Measurements from ENCODE around the gene AK2.

The AK2 gene

DNA sequence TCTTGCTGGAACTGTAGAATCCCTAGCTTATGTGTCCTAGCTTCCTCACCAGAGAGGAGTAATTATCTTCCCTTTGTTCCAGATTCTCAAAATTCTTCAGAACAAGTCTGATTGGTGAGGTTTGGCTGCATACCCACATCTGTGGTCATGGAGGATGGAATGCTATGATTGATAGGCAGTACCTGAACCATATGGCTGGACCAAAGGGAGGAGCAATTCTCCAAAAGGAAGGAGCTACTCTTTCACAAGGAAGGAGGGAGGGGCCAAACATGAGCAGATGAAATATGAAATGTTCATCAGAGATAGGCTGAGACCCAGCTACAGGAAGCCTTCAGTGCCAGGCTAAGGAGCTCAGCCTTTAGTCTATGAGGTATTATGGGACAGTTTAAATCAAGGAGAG, 67.1 kb downstream of the AK2 start:
- DNase-seq, result no peak

DNA sequence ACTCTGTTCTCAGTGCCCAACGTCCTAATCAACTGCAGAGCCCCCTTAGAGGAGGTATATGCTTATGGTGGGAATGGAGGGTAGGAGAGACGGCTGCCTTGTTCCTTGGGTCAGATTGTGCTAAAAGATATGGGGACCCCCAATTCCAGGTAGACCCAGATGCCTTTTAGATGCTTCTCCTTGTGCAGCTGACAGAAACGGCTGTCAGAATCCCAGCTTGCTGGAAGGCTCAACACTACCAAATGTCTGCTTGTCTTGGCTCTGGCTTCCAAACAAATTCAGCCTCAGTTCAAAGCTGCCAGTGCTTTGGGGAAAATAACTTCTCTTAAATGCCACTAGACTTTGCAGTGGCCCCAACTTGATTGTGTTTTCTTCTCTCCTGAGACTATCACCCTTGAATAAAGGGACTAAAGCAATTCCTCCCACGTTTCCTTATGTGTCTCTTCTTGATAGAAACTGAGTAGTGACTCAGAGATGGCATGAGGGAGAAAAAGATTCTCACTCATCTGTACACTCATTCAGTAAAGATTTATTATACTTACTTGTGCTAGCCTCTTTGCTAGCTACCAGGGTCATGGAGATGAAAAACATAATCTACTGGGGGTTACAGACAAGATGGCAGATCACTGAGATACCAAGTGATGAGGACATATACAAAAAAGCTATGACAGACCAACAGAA, 68.7 kb downstream of the AK2 start:
- DNase-seq, result no peak

DNA sequence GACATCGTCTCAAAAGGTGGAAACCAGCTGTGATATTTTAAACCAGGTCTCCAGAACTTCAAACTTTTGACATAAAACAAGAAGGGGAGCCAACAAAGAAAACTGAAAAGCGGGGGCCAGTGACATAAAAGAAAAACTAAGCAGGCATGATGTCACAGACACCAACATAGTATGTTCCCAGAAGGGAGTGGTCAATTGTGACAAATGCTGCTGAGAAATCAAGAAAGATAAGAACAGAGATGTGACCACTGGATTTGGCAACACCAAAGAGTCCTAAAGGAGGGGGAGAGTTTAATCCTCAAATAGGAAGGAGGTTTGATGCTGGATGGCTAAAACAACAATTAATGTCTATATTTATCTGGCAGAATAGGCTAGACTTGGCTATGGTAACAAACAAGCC, 69.8 kb downstream of the AK2 start:
- no peak for DNase-seq

DNA sequence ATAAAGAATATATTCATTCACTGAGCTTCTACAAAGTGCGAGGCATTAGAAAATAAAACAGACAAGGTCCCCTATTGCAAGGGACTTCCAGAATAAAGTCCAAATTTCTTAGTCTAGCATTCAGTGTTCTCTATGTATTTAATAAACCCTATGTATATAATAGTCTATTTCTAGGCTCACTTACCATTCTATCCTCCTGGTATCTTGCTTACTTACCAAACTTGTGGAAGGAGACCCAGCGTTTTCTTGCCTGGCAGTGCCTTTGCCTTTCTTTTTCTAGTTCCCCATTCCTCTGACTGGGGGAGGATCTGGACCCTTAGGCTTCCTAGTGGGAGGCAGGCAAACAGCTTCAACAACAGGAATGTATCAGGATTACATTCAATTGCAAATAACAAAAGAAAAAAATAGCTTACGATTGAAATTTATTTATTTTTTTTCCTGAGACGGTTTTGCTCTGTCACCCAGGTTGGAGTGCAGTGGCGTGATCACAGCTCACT, 71.4 kb downstream of the AK2 start:
- DNase-seq, result no peak

DNA sequence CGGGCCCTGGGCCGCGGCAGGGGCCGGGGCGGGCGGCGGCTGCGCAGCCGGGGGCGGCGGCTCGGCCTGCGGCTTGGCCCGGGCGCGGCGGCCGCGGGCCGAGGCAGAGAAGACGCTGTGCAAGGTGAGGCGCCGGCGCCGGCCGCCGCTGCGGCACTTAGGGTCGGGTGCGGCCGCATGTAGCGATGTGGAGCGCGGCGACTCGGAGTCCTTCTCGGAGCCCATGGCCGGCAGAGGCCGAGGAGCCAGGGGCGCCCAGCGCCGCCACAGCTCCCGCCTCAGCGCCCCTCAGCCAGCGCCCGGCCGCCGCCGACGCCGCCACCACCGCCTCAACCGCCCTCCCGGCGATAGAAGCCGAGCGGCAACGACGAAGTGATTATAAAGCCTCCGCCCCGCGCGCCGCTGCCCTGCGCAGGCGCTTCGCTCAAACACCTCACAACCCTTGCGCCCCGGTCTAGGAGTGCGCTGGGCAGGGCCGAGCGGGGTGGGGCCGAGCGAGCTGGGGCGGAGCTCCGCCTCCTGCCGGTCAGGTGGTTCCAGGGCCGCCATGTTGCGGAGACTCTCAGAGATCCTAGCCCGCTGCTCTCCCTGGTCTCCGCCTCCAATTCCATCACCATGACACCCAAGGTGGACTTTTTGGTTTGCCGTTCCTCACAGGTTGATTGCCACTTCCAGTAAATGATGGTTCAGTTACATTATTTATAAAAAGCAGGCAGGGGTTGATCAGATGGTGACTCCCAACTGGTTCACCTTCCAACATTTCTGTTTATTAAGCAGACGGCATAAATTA, 72.0 kb downstream of the AK2 start, which contains the start of gene RNF19B:
Gene RNF19B (minus strand): TSS at position 349 of the 790 bp plus-strand sequence. CDS start 124 bp downstream, at position 225.
- peak; percentile 96 for DNase-seq

DNA sequence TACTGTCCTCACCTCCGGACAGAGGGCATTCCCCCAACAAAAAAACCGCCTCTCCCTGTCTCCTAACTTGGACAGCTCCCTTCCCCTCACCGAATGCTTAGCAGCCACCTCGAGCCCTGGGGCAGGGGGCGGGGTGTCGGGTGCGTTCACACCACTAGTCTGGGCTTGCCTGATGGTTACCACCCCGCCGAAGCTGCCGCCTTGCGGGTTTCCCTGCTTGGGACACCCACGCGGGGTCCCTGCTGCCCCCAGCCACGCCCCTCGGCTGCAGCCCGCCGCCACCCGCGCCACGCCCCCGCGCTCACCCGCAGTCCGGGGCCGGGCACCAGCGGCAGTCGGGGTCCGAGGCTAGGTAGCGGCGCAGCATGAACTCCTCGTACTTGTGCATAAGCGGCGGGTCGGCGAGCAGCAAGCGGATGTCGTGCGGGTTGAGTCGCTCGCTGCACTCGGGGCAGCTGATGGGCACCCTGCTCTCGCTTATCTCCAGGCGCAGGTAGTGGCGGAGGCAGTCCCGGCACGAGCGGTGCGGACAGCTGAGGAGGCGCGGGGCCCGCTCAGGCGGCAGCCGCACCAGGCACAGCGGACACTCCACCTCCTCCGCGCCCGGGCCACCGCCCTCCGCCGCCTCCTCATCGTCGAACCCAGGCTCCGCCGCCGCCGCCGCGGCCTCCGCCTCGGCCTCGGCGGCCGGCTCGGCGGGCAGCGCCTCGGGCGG, 72.8 kb downstream of the AK2 start:
- peak; percentile 70 for DNase-seq

DNA sequence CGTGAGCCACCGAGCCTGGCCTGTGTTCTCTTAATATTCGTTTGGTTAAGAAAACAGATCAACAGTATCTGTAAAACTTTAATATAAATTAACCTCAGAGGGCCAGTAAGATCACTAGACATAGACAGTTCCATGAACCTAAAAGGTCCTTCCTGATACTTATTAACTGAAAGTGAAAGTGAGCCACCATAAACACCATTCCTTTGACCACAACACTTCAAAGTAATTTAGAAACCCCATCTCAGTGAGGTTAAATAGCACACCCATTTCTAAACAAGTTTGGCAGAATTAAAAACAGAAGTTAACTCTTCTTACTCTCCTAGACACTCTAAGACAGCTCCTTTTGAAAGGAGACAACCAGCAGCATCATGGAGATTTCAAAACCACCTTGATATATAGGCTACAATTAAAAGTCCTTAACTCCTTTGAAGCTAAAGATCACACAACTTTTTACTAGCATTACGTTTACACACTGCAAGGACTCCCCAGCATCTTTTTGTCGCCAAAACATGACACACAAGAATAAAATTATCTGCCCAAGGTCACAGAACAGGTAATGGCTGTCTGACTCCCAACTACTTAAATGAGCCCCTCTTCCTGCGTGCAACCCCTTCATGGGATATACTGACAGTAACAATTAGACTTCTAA, 74.3 kb downstream of the AK2 start:
- no peak for DNase-seq

DNA sequence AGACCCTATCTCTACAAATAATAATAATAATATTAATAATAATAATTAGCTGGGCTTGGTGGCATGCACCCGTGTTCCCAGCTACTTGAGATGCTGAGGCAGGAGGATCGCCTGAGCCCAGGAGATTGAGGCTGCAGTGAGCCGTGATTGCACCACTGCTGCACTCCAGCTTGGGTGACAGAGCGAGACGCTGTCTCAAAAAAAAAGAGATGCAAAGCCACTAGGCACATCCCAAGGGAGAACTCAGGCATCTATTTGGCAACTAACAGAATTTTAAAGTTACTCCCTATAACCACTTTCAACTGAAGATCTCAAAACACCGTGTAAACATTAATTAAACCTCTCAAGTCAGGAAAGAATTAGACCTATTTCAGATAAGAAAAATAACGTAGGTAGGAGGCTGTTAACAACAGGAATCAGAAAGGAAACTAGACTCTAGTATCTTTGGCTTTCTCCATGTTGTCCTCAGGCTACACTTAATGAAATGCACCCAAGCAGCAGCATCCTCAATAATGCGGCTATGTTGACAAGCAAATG, 75.8 kb downstream of the AK2 start:
- DNase-seq, result no peak

DNA sequence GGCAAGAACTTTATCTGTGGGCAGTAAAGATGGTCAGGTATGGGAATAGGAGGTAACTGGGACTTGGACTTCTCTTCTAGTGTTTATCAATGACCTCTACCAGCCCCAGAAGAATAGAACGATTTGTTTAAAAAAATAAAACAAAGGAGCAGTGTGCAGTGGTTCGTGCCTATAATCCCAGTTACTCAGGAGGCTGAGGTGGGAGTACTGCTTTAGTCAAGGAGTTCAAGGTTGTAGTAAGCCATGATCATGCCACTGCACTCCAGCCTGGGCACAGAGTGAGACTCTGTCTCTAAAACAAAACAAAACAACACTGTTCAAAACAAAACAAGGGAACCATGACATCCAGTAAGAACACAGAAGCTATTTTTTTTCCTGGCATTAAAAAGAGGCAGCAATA, 76.3 kb downstream of the AK2 start:
- no peak for DNase-seq

DNA sequence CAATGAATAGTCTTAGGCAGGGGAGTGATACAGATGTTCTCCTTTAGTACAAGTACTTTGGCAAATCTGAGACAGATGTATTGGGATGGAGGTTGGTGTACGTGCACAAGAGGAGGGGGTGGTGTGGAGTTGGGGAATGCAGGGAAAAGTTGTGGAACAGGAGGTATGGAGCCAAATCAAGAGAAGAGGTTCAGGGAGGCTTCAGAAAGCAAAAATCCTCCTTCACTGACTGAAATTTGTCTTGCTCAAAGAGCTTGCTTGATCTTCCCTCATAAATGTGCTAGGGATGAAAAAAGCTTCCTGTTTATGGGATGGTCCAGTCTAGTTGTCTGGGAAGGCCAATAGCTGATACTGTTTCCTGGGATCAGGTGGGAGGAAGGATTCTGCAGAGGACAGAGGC, 77.9 kb downstream of the AK2 start:
- DNase-seq, result no peak

Data from activated naive CD4-positive, alpha-beta T cell treated with Interleukin-2 at 50 U/mL for 16 hours (primary cell).